Breast epithelium (tissue), 3 donors: ENCODE measurements around the gene CGB2.
"Not testable (repeated sequence)": the region's sequence is repeated elsewhere in the genome, so short reads cannot be mapped to it uniquely, and the experiment has no call there.

Experiments used
- CTCF ChIP-seq, 3 donors: fragments of 450-650 bp; IDR thresholded peaks; one replicate each; pipeline ENCODE4 v1.5.1; 2016 to 2017; ENCODE audit warnings: antibody characterized with exemption in 3 of 3, mild to moderate bottlenecking in 3 of 3, moderate library complexity in 3 of 3
- POLR2AphosphoS5 ChIP-seq, 3 donors: sonication (generic); formaldehyde crosslinking; IDR thresholded peaks; one replicate each; pipeline ENCODE4 v1.6.1; 2017; ENCODE audit warnings: antibody characterized with exemption in 3 of 3

GRCh38 chr19:49025599-49025998 is 6.1 kb upstream of the CGB2 start:
- not testable (repeated sequence) for TF ChIP-seq CTCF, POLR2AphosphoS5 (IDR thresholded peaks at IDR 0.05)
